Right lobe of liver (tissue), 6 donors: ENCODE data around the gene TIMP3. TPM values are rescaled to one million over a fixed set of nuclear protein-coding genes. Genes with fewer than 3 reads are reported as not detected.

Experiments used
- ATAC-seq, 4 donors: fragments of 200-7000 bp; cut with Tn5 transposase; one replicate each; pipeline ENCODE4 v1.9.1; 2020; ENCODE audit warnings: mild to moderate bottlenecking in 4 of 4, moderate library complexity in 4 of 4
- DNase-seq, 3 donors: peaks; one replicate each; pipeline ENCODE4 v3.0.0-alpha.2; 2020
- H3K27ac ChIP-seq, 3 donors: fragments of 200-600 bp; one replicate each; pipeline ENCODE4 v1.8.0; 2022
- H3K27me3 ChIP-seq, 2 donors: fragments of 200-600 bp; one replicate each; pipeline ENCODE4 v1.8.0; 2022
- H3K36me3 ChIP-seq, 4 donors: fragments of 200-600 bp; sonication (generic) in 1 of 4; one replicate each; pipeline versions ENCODE4 v1.5.1 to v1.8.0; 2017 to 2022; ENCODE audit warnings: control low read depth in 1 of 4
- H3K4me1 ChIP-seq, 4 donors: fragments of 200-600 bp; sonication (generic) in 1 of 4; one replicate each; pipeline versions ENCODE4 v1.5.1 to v1.8.0; 2017 to 2022; ENCODE audit warnings: control low read depth in 1 of 4
- H3K4me3 ChIP-seq, 3 donors: fragments of 200-600 bp; one replicate each; pipeline ENCODE4 v1.8.0; 2022
- H3K9me3 ChIP-seq, 4 donors: fragments of 200-600 bp; sonication (generic) in 1 of 4; one replicate each; pipeline versions ENCODE4 v1.5.1 to v1.8.0; 2017 to 2022; ENCODE audit warnings: control low read depth in 1 of 4
- POLR2A ChIP-seq: fragments of 450-650 bp; IDR thresholded peaks from one replicate; pipeline ENCODE4 v1.6.1; 2017; ENCODE audit warnings: antibody characterized with exemption, mild to moderate bottlenecking
- WGBS: methylation state at CpG from one replicate; pipeline ENCODE4 v1.1.6; 2018; ENCODE audit warnings: low coverage, low lambda C conversion rate; ENCODE audit not compliant: insufficient coverage; ENCODE audit errors: missing lambda C conversion rate; 5-methylcytosine and 5-hydroxymethylcytosine counted together
- intact Hi-C, 2 donors: fragments of 100-400 bp; cut with DNase I; formaldehyde crosslinking; loops; one replicate each; pipeline versions ENCODE4 v1.11.2 to v1.14.1; 2022
- total RNA-seq, 6 experiments: library from RNA; depleted of rRNA in 2 of 6; stranded (reverse); fragments of >200 nt in 2 of 6; fragmentation: NEBNext Ultra II Directional in 3 of 6; extraction: Animal tissue kit (Norgen Biotek cat#: 25700) in 3 of 6; gene quantifications; one replicate each; pipeline versions ENCODE4 v1.1.0 to v1.2.4, GENCODE V29; 2016 to 2023
- TF ChIP-seq, protein P1 (sequence below), 4 donors: fragments of 200-600 bp in 3 of 4; fragments of 450-650 bp in 1 of 4; IDR thresholded peaks; one replicate each; pipeline versions ENCODE4 v1.5.1 to v1.8.0; 2016 to 2022; ENCODE audit warnings: antibody characterized with exemption in 4 of 4, mild to moderate bottlenecking in 2 of 4
- donor health status: DM: no; HTN: yes; CAD: no.
- donor health status: DM: no; HTN: no; CAD: no.
- donor health status: DM: no; HTN: no; CAD: no.
- donor health status: DM: no; HTN: yes; CAD: no.
- donor health status: DM: no; HTN: yes; CAD: no.

TIMP3 gene
- total RNA-seq, 6 experiments from 2014 or later = 21.9 to 58.6 (median 52.7) TPM

DNA sequence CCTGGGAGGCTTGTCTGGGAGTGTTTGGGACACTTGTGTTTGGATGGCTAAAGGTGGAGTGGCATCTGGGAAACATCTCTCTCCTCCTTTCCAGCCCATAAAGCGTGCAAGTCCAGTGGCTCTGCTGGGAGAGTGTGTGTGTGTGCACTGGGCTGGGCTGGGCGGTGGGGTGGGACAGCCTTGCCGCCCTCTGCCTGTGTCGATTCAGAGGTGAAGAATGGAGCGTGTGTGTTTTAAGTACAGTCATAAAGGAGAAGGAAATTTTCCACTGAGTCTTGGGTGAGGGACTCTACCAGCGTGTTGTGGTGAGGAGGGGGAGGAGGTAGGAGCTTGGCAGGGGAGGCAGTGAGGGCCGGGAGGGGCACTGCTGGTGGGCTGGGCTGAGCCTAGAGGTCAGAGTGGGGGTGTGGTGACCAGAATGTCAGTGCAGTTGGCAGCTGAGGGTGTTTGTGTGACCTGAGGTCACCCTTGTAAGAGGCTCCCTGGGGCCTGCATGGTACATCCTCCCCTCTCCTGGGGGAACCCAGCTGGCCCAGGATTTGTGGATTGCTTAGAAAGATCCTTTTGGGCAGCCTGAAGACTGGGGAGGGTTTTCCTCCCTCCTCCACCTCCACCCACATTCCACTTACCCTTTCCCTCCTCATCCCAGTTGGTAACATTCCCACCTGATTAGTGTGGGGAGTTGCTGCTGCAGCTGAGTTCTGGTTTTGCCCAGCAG lies 1.7 kb downstream of the TIMP3 start:
- peak; percentile 7 to 16 (median 12) for ATAC-seq
- Histone ChIP-seq H3K27me3 (no peaks in the 10 kb centered on the region), H3K9me3 (no peaks in the 10 kb centered on the region), H3K27ac (peak overlapping the region in 2 of 3 donors; percentile 31 to 81), H3K4me1 (peaks cover 0 to 23% (median 10%) of the 10 kb centered on the region in 4 donors), H3K4me3 (peak overlapping the region; percentile 66 to 79 (median 71)), H3K36me3 (no peaks in the 10 kb centered on the region)
- TF ChIP-seq, protein P1, sequence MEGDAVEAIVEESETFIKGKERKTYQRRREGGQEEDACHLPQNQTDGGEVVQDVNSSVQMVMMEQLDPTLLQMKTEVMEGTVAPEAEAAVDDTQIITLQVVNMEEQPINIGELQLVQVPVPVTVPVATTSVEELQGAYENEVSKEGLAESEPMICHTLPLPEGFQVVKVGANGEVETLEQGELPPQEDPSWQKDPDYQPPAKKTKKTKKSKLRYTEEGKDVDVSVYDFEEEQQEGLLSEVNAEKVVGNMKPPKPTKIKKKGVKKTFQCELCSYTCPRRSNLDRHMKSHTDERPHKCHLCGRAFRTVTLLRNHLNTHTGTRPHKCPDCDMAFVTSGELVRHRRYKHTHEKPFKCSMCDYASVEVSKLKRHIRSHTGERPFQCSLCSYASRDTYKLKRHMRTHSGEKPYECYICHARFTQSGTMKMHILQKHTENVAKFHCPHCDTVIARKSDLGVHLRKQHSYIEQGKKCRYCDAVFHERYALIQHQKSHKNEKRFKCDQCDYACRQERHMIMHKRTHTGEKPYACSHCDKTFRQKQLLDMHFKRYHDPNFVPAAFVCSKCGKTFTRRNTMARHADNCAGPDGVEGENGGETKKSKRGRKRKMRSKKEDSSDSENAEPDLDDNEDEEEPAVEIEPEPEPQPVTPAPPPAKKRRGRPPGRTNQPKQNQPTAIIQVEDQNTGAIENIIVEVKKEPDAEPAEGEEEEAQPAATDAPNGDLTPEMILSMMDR (IDR thresholded peaks at IDR 0.05) = no peak
- no peak for TF ChIP-seq POLR2A
- WGBS = 49% methylated on average over 4 of the region's 7 CpGs
- intact Hi-C loops = no loop called here
- DNase-seq = peak in 2 of 3 donors; percentile 36 to 64

DNA sequence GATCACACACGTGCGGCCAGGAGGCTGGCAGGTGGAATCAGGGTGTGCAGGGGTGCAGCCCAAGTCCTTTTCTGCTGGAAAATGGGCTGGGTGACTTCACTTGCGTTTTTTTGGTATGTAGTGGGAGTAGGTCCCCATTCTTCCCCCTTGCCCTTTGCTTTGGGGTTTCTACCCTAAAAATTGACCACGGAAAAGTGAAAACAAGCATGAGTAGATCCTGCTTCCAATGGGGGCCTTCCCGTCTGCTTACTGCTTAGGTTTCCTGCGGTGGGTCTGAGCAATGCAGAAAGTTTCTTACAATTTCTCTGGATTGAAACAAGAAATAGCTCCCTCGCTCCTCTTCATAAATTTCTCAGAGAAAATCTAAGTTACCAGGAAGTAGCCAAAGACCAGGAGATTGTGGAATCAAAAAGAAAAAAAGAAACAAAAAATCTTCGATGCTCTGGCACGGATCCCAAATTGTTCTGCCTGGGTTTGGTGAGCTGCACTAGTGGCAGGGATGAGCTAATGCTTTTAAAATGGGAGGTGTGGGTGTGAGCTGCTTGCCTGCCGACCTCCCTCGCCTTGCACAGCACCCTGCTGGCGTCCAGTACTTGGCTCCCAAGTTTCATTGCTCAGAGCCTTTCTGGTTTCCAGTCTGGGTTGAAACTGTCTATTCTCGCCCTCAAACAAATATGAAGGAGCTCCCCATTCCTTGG lies 2.4 kb downstream of the TIMP3 start:
- Histone ChIP-seq H3K27me3 (no peaks in the 10 kb centered on the region), H3K27ac (peak overlapping the region in 1 of 3 donors; percentile 31), H3K4me3 (peak overlapping the region; percentile 66 to 79 (median 71)), H3K36me3 (no peaks in the 10 kb centered on the region), H3K4me1 (peaks cover 0 to 30% (median 14%) of the 10 kb centered on the region in 4 donors), H3K9me3 (no peaks in the 10 kb centered on the region)
- DNase-seq (no peak), ATAC-seq (no peak)
- 43% methylated on average over 9 of the region's 13 CpGs for WGBS
- TF ChIP-seq, protein P1 (IDR thresholded peaks at IDR 0.05) = no peak
- no peak for TF ChIP-seq POLR2A
- intact Hi-C loops = no loop called here

DNA sequence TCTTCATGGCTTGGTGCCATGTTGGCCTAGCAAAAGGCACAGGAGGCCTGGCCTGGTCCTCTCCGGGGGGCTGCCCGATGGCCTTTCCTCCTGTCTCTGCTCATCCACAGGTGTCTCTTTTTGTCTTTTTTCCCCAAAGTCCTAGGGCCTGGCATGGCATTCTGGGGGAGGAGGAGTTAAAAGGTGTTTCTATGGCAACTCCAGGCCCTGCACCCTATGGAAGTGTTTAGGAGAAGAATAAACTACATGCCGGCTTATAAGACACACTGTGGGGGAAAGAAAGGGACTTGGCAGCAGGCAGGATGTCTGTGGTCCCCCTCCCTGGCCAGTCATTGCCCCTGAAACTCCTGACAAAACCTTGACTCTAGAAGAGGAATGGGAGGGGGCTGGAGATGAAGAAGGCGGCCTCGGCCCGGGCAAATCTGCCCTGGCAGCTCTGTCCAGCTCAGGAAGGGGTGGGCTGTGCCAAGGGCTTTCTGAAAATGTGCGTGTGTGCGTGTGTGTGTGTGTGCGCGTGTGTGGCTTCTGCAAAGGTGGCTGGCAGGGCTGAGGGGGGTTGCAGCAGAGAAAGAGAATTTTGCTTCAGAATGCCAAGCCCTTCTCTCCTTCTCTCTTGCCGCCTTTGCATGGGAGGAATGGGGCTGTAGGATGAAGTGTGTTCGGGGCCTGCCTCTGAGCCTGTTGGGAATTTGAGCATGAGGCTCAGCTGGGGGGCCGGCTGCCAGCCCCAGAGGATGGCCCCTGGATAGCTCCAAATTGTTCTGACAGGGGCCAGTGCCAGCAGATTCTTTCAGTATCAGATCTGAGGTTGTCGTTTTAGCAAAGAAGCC lies 3.2 kb downstream of the TIMP3 start:
- Histone ChIP-seq H3K4me1 (peaks cover 0 to 38% (median 18%) of the 10 kb centered on the region in 4 donors), H3K27ac (no peak overlapping the region), H3K4me3 (peak overlapping the region in 2 of 3 donors; percentile 66 to 79), H3K36me3 (no peaks in the 10 kb centered on the region), H3K9me3 (no peaks in the 10 kb centered on the region), H3K27me3 (no peaks in the 10 kb centered on the region)
- DNase-seq (no peak), ATAC-seq (no peak)
- TF ChIP-seq POLR2A = no peak
- TF ChIP-seq, protein P1 (IDR thresholded peaks at IDR 0.05) = no peak
- 62% methylated on average over 7 of the region's 14 CpGs for WGBS
- intact Hi-C loops = no loop called here

DNA sequence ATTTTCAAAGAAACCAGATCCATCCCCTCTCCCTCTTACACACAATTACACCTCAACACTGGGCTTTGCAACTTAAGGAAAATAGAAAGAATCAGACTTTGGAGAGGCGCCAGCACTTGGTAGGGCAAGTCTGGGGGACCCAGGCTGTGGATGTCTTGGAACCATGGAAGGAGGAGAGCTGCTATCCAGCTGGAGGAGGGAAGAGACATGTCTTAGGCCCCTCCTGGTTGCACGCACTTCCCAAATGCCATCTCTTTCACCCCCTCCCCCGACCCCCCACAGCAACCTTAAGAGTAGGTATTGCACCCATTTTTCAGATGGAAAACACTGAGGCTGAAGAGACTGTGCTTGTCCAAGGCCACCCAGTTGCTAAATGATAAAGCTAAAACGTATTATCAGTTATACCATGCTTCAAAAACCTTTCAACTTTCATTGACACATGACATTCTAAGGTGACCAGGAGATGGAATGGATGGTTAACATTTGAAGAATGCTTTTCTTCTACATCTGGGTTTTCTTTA lies 3.9 kb downstream of the TIMP3 start:
- H3K4me3 ChIP-seq = no peak overlapping the region
- H3K9me3 ChIP-seq = no peaks in the 10 kb centered on the region
- TF ChIP-seq POLR2A = no peak
- TF ChIP-seq, protein P1 (IDR thresholded peaks at IDR 0.05) = no peak
- 77% methylated on average over 3 of the region's 4 CpGs for WGBS
- peaks cover 0 to 45% (median 20%) of the 10 kb centered on the region in 4 donors for H3K4me1 ChIP-seq
- no peak overlapping the region for H3K27ac ChIP-seq
- no peaks in the 10 kb centered on the region for H3K36me3 ChIP-seq
- DNase-seq (no peak), ATAC-seq (no peak)
- H3K27me3 ChIP-seq = no peaks in the 10 kb centered on the region
- intact Hi-C loops = no loop called here
